ENCODE data around the gene CDYL2.

DNA sequence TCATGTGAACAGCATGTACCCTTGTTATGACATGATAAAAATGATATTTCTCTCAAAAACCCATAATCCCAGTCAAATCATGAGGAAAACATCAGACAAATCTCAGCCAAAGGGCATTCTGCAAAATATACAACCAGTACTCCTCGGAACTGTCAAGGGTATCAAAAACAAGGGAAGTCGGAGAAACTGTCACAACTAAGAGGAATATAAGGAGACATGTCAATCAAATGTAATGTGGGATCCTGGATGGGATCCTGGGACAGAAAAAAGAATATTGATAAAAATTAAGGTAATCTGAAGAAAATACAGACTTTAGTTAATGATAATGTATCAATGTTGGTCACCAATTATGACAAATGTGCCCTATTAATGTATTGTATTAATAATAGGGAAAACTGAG is 15.6 kb upstream of the CDYL2 start:
- TF ChIP-seq, protein P1, sequence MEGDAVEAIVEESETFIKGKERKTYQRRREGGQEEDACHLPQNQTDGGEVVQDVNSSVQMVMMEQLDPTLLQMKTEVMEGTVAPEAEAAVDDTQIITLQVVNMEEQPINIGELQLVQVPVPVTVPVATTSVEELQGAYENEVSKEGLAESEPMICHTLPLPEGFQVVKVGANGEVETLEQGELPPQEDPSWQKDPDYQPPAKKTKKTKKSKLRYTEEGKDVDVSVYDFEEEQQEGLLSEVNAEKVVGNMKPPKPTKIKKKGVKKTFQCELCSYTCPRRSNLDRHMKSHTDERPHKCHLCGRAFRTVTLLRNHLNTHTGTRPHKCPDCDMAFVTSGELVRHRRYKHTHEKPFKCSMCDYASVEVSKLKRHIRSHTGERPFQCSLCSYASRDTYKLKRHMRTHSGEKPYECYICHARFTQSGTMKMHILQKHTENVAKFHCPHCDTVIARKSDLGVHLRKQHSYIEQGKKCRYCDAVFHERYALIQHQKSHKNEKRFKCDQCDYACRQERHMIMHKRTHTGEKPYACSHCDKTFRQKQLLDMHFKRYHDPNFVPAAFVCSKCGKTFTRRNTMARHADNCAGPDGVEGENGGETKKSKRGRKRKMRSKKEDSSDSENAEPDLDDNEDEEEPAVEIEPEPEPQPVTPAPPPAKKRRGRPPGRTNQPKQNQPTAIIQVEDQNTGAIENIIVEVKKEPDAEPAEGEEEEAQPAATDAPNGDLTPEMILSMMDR (IDR thresholded peaks at IDR 0.05) = no peak
- TF ChIP-seq POLR2A (IDR thresholded peaks at IDR 0.05) = no peak

All from body of pancreas (tissue), 4 donors.